ENCODE results near the gene GALNT10. TPM values are rescaled to one million over a fixed set of nuclear protein-coding genes. Genes with fewer than 3 reads are reported as not detected.

Gene GALNT10
- polyA plus RNA-seq, 1 of the 3 experiments (the other 2 are of a cell fraction), result 56.3 TPM

DNA sequence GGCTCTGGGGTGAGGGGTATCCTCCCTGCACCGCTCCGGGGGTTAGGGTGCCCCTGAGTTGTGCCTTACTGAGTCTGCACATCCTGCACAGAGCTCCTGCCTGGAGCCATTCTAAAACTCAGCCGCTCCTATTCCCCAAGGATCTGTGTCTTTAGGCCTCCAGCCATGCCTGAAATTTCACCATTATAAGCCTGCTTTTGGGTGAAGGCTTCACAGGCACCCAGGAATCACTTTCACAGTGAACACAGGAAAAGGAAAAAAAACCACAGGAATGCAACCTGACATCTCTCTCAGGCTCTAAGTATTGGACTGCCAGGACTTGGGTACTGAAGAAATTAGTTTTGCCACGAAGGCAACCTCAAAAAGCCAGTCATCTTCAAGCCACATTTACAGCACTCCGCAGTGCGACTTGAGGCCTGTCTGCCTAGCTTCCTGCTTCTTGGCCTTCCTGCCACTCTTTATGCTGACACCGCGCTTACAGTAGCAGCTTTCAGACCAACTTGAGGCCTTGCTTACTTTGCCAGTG is 30.9 kb downstream of the GALNT10 start (continued):
- TF ChIP-seq MXI1 (IDR thresholded peaks at IDR 0.05; ENCODE audit: low read depth, low read length), result no peak
- TF ChIP-seq TEAD4 (IDR thresholded peaks at IDR 0.05; ENCODE audit: borderline replicate concordance, insufficient read depth), result peak; percentile 86
- TF ChIP-seq FOXM1 (IDR thresholded peaks at IDR 0.05; ENCODE audit: low read depth), result no peak
- TF ChIP-seq MEF2A (IDR thresholded peaks at IDR 0.05; ENCODE audit: borderline replicate concordance, low read depth), result no peak
- peak in 1 of 2 experiments; percentile 80; a peak in 1 of 4 replicates for TF ChIP-seq EP300 (IDR thresholded peaks at IDR 0.05; ENCODE audit: borderline replicate concordance in 1 of 2, low read depth in 1 of 2, low read length in 1 of 2)

DNA sequence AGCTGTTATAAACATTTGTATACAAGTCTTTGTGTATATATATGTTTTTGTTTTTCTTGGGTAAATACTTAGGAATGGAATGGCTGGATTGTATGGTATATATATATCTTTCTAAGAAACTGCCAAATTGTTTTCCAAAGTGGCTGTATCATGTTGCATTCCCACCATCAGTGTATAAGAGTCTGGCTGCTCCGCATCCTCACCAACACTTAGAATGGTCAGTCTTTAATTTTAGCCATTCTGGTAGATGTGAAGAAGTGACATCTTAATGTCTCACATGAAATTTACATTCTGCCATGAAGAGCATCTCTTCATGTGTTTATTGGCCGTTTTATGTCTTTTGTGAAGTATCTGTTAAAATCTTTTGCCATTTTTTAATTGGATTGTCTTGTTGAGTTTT is 31.9 kb downstream of the GALNT10 start:
- Histone ChIP-seq H3K79me2 (ENCODE audit: insufficient read depth) (peaks cover 76% of the 10 kb centered on the region), H3K4me2 (0 out of 2 replicates have a peak overlapping the region, but pooled peaks have one; percentile 75), H3K27me3 (ENCODE audit: insufficient read depth) (no peaks in the 10 kb centered on the region), H3K4me3 (ENCODE audit: low read depth in 2 of 2, low read length in 1 of 2) (no peak overlapping the region), H3F3A (replicated peaks; ENCODE audit: insufficient read depth) (peaks cover 35% of the 10 kb centered on the region), H2AFZ (ENCODE audit: low read depth) (no peak overlapping the region), H3K27ac (ENCODE audit: low read depth in 2 of 2, low read length in 1 of 2) (peak overlapping the region; percentile 85 to 96; a peak in 3 of 4 replicates), H3K9ac (peak overlapping the region; percentile 76; the same call in 1 of the 2 replicates), H3K9me3 (no peaks in the 10 kb centered on the region), H4K20me1 (ENCODE audit: insufficient read depth) (no peaks in the 10 kb centered on the region), H3K9me2 (no peaks in the 10 kb centered on the region), H3K36me3 (replicated peaks in 1 of 2; ENCODE audit: control insufficient read depth in 1 of 2, insufficient read depth in 2 of 2, low read length in 1 of 2) (peaks cover 10 to 24% of the 10 kb centered on the region in 2 experiments), H3K4me1 (ENCODE audit: control insufficient read depth in 1 of 2, insufficient read depth in 2 of 2, low read depth in 1 of 2, low read length in 1 of 2) (peaks cover 6 to 36% of the 10 kb centered on the region in 2 experiments; a peak in 3 of 4 replicates)
- POLR2A ChIA-PET, result interaction anchor here (0.7 kb wide), 1 partner anchor 210 kb away, joined by 3 read pairs; no protein-coding TSS in a partner anchor
- DNase-seq, result no peak
- TF ChIP-seq MEF2A (IDR thresholded peaks at IDR 0.05; ENCODE audit: borderline replicate concordance, low read depth), result no peak
- TF ChIP-seq TEAD4 (IDR thresholded peaks at IDR 0.05; ENCODE audit: borderline replicate concordance, insufficient read depth), result no peak
- TF ChIP-seq NFIC (IDR thresholded peaks at IDR 0.05; ENCODE audit: borderline replicate concordance), result no peak
- no peak for TF ChIP-seq MAX (IDR thresholded peaks at IDR 0.05; ENCODE audit: low read depth)
- TF ChIP-seq, protein P1, sequence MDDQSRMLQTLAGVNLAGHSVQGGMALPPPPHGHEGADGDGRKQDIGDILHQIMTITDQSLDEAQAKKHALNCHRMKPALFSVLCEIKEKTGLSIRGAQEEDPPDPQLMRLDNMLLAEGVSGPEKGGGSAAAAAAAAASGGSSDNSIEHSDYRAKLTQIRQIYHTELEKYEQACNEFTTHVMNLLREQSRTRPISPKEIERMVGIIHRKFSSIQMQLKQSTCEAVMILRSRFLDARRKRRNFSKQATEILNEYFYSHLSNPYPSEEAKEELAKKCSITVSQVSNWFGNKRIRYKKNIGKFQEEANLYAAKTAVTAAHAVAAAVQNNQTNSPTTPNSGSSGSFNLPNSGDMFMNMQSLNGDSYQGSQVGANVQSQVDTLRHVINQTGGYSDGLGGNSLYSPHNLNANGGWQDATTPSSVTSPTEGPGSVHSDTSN (IDR thresholded peaks at IDR 0.05), result no peak
- no peak for TF ChIP-seq RAD21 (IDR thresholded peaks at IDR 0.05; ENCODE audit: low read length)
- TF ChIP-seq RFX5 (IDR thresholded peaks at IDR 0.05; ENCODE audit: low read length), result no peak
- TF ChIP-seq, protein P2, sequence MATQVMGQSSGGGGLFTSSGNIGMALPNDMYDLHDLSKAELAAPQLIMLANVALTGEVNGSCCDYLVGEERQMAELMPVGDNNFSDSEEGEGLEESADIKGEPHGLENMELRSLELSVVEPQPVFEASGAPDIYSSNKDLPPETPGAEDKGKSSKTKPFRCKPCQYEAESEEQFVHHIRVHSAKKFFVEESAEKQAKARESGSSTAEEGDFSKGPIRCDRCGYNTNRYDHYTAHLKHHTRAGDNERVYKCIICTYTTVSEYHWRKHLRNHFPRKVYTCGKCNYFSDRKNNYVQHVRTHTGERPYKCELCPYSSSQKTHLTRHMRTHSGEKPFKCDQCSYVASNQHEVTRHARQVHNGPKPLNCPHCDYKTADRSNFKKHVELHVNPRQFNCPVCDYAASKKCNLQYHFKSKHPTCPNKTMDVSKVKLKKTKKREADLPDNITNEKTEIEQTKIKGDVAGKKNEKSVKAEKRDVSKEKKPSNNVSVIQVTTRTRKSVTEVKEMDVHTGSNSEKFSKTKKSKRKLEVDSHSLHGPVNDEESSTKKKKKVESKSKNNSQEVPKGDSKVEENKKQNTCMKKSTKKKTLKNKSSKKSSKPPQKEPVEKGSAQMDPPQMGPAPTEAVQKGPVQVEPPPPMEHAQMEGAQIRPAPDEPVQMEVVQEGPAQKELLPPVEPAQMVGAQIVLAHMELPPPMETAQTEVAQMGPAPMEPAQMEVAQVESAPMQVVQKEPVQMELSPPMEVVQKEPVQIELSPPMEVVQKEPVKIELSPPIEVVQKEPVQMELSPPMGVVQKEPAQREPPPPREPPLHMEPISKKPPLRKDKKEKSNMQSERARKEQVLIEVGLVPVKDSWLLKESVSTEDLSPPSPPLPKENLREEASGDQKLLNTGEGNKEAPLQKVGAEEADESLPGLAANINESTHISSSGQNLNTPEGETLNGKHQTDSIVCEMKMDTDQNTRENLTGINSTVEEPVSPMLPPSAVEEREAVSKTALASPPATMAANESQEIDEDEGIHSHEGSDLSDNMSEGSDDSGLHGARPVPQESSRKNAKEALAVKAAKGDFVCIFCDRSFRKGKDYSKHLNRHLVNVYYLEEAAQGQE (IDR thresholded peaks at IDR 0.05; ENCODE audit: low read depth, low read length), result no peak
- no peak for TF ChIP-seq ZBTB33 (IDR thresholded peaks at IDR 0.05; ENCODE audit: borderline replicate concordance, low read depth)
- no peak for TF ChIP-seq NRF1 (IDR thresholded peaks at IDR 0.05; ENCODE audit: low read depth, low read length)
- no peak for TF ChIP-seq MXI1 (IDR thresholded peaks at IDR 0.05; ENCODE audit: low read depth, low read length)
- TF ChIP-seq RCOR1 (IDR thresholded peaks at IDR 0.05; ENCODE audit: low read length), result no peak
- CTCF ChIA-PET, result no interaction called here
- 93% methylated on average over 2 of the region's 2 CpGs for WGBS (ENCODE audit: low lambda C conversion rate)
